Thymus (tissue), 11 donors: ENCODE results near the gene CEP295NL. TPM values are rescaled to one million over a fixed set of nuclear protein-coding genes. Genes with fewer than 3 reads are reported as not detected.
"Not testable (repeated sequence)": the region's sequence is repeated elsewhere in the genome, so short reads cannot be mapped to it uniquely, and the experiment has no call there.

ENCODE experiments used
- DNase-seq, 9 donors: peaks; one replicate each; pipeline ENCODE4 v3.0.0-alpha.2; 2013; ENCODE audit warnings: low spot score in 9 of 9, low read depth in 6 of 9, missing footprints in 1 of 9
- H3K27ac ChIP-seq, 2 donors: one replicate each; pipeline ENCODE4 v1.5.1; 2013; ENCODE audit warnings: control low read depth in 1 of 2, low read depth in 1 of 2, low read length in 1 of 2, mild to moderate bottlenecking in 1 of 2, moderate library complexity in 1 of 2
- H3K27me3 ChIP-seq, 2 donors: one replicate each; pipeline ENCODE4 v1.5.1; 2013; ENCODE audit warnings: low read length in 1 of 2; ENCODE audit not compliant: control insufficient read depth in 2 of 2, insufficient read depth in 1 of 2
- H3K36me3 ChIP-seq, 2 donors: one replicate each; pipeline ENCODE4 v1.5.1; 2013; ENCODE audit warnings: low read length in 1 of 2, mild to moderate bottlenecking in 1 of 2, moderate library complexity in 1 of 2; ENCODE audit not compliant: control insufficient read depth in 2 of 2, insufficient read depth in 2 of 2
- H3K4me1 ChIP-seq, 2 donors: one replicate each; pipeline ENCODE4 v1.5.1; 2013; ENCODE audit warnings: low read length in 2 of 2; ENCODE audit not compliant: control insufficient read depth in 2 of 2, insufficient read depth in 2 of 2
- H3K4me3 ChIP-seq, 2 donors: one replicate each; pipeline ENCODE4 v1.5.1; 2013; ENCODE audit warnings: low read length in 2 of 2, control low read depth in 1 of 2, mild to moderate bottlenecking in 1 of 2
- H3K9me3 ChIP-seq, 2 donors: one replicate each; pipeline ENCODE4 v1.5.1; 2013; ENCODE audit warnings: low read length in 1 of 2, mild to moderate bottlenecking in 1 of 2; ENCODE audit not compliant: control insufficient read depth in 2 of 2, insufficient read depth in 1 of 2
- WGBS: extraction: QIAGEN DNeasy Blood & Tissue Kit; methylation state at CpG from one replicate; pipeline ENCODE4 v1.1.7; 2013; 5-methylcytosine and 5-hydroxymethylcytosine counted together
- polyA plus RNA-seq: library from polyadenylated mRNA; stranded (reverse); fragments of 200-250 nt; gene quantifications from one replicate; pipeline ENCODE4 v1.2.3, GENCODE V29; 2013
- total RNA-seq: library from RNA; stranded (reverse); fragments of 120-200 nt; gene quantifications from one replicate; pipeline ENCODE4 v1.2.4, GENCODE V29; 2013
- donor health status: healthy.

The CEP295NL gene
- total and polyA plus RNA-seq, 2 donors, result 0.38 to 0.50 TPM

- Histone ChIP-seq H3K27ac (no peak overlapping the region), H3K9me3 (no peaks in the 10 kb centered on the region), H3K4me1 (peaks cover 6 to 62% of the 10 kb centered on the region in 2 donors), H3K27me3 (no peaks in the 10 kb centered on the region), H3K4me3 (no peak overlapping the region), H3K36me3 (peaks cover 22 to 31% of the 10 kb centered on the region in 2 donors)
- 84% methylated on average over 6 of the region's 6 CpGs for WGBS
- DNase-seq, result no peak
Measured at GRCh38 chr17:78892936-78893379, 10.0 kb downstream of the CEP295NL start.

- WGBS, result 90% methylated on average over 5 of the region's 5 CpGs
- peaks cover 6 to 62% of the 10 kb centered on the region in 2 donors for H3K4me1 ChIP-seq
- no peak for DNase-seq
Measured at GRCh38 chr17:78892520-78892919, 10.5 kb downstream of the CEP295NL start.

GRCh38 chr17:78892062-78892456 lies 10.9 kb downstream of the CEP295NL start:
- 94% methylated on average over 14 of the region's 14 CpGs for WGBS
- Histone ChIP-seq H3K4me1 (peaks cover 6 to 63% of the 10 kb centered on the region in 2 donors), H3K27ac (no peak overlapping the region), H3K27me3 (no peaks in the 10 kb centered on the region), H3K9me3 (no peaks in the 10 kb centered on the region), H3K36me3 (peaks cover 18 to 33% of the 10 kb centered on the region in 2 donors), H3K4me3 (no peak overlapping the region)
- no peak for DNase-seq

More at GRCh38 chr17:78892520-78892919, 10.5 kb downstream of the CEP295NL start:
- Histone ChIP-seq H3K36me3 (peaks cover 19 to 32% of the 10 kb centered on the region in 2 donors), H3K4me3 (no peak overlapping the region), H3K27me3 (no peaks in the 10 kb centered on the region), H3K27ac (no peak overlapping the region), H3K9me3 (no peaks in the 10 kb centered on the region)

GRCh38 chr17:78891406-78892061 lies 11.5 kb downstream of the CEP295NL start:
- peaks cover 21 to 39% of the 10 kb centered on the region in 2 donors for H3K36me3 ChIP-seq
- H3K9me3 ChIP-seq, result no peaks in the 10 kb centered on the region
- H3K4me1 ChIP-seq, result peaks cover 6 to 68% of the 10 kb centered on the region in 2 donors
- H3K4me3 ChIP-seq, result no peak overlapping the region
- no peaks in the 10 kb centered on the region for H3K27me3 ChIP-seq
- H3K27ac ChIP-seq, result peak overlapping the region in 1 of 2 donors; percentile 87
- 92% methylated on average over 21 of the region's 21 CpGs for WGBS
- DNase-seq, result no peak

GRCh38 chr17:78890498-78890897 lies 12.5 kb downstream of the CEP295NL start:
- peak overlapping the region; percentile 48 to 87 for H3K27ac ChIP-seq
- no peaks in the 10 kb centered on the region for H3K9me3 ChIP-seq
- 61% methylated on average over 16 of the region's 16 CpGs for WGBS
- H3K4me1 ChIP-seq, result peaks cover 6 to 74% of the 10 kb centered on the region in 2 donors
- peak overlapping the region in 1 of 2 donors; percentile 21 for H3K4me3 ChIP-seq
- peaks cover 21 to 46% of the 10 kb centered on the region in 2 donors for H3K36me3 ChIP-seq
- peak in 3 of 9 donors; percentile 46 to 79 (median 55) for DNase-seq
- no peaks in the 10 kb centered on the region for H3K27me3 ChIP-seq

- H3K27me3 ChIP-seq, DNase-seq, H3K4me3 ChIP-seq, H3K9me3 ChIP-seq: not testable (repeated sequence)
- Histone ChIP-seq H3K4me1 (peaks cover 6 to 77% of the 10 kb centered on the region in 2 donors), H3K36me3 (peaks cover 24 to 48% of the 10 kb centered on the region in 2 donors), H3K27ac (peak overlapping the region; percentile 48 to 87)
- 87% methylated on average over 11 of the region's 11 CpGs for WGBS
Measured at GRCh38 chr17:78890096-78890495, 12.9 kb downstream of the CEP295NL start.

GRCh38 chr17:78889531-78889930 lies 13.5 kb downstream of the CEP295NL start:
- Histone ChIP-seq H3K27ac (peak overlapping the region in 1 of 2 donors; percentile 56), H3K4me3 (no peak overlapping the region), H3K36me3 (peaks cover 26 to 51% of the 10 kb centered on the region in 2 donors), H3K27me3 (no peaks in the 10 kb centered on the region), H3K9me3 (no peaks in the 10 kb centered on the region), H3K4me1 (peaks cover 6 to 82% of the 10 kb centered on the region in 2 donors)
- no peak for DNase-seq
- 68% methylated on average over 8 of the region's 8 CpGs for WGBS

- Histone ChIP-seq H3K27ac (peak overlapping the region in 1 of 2 donors; percentile 60), H3K9me3 (no peaks in the 10 kb centered on the region), H3K36me3 (peaks cover 30 to 51% of the 10 kb centered on the region in 2 donors), H3K4me3 (no peak overlapping the region), H3K27me3 (no peaks in the 10 kb centered on the region), H3K4me1 (peaks cover 10 to 85% of the 10 kb centered on the region in 2 donors)
- WGBS, result 57% methylated on average over 10 of the region's 10 CpGs
- DNase-seq, result peak in 1 of 9 donors; percentile 61
Measured at GRCh38 chr17:78888941-78889518, 14.0 kb downstream of the CEP295NL start.

GRCh38 chr17:78886954-78887353 lies 16.0 kb downstream of the CEP295NL start:
- no peak for DNase-seq
- Histone ChIP-seq H3K36me3 (peaks cover 16 to 47% of the 10 kb centered on the region in 2 donors), H3K9me3 (no peaks in the 10 kb centered on the region), H3K27ac (no peak overlapping the region), H3K4me1 (peaks cover 29 to 88% of the 10 kb centered on the region in 2 donors), H3K27me3 (no peaks in the 10 kb centered on the region), H3K4me3 (no peak overlapping the region)
- 94% methylated on average over 12 of the region's 12 CpGs for WGBS
